Endothelial cell of umbilical vein (primary cell): Measurements from ENCODE around the gene SLC25A28.

Source experiments
- EZH2 ChIP-seq: IDR thresholded peaks from 2 replicates; pipeline ENCODE4 v1.6.1; 2012; ENCODE audit warnings: borderline replicate concordance, low read depth, mild to moderate bottlenecking, moderate library complexity, low read length, inconsistent platforms; ENCODE audit not compliant: severe bottlenecking
- FOS ChIP-seq: IDR thresholded peaks from 2 replicates; pipeline ENCODE4 v1.6.1; 2011; ENCODE audit warnings: mild to moderate bottlenecking, low read length, moderate library complexity, borderline replicate concordance; ENCODE audit not compliant: insufficient read depth
- MYC ChIP-seq: IDR thresholded peaks from one replicate; pipeline ENCODE4 v1.6.1; 2011; ENCODE audit warnings: mild to moderate bottlenecking, low read depth, low read length
- POLR2A ChIP-seq: IDR thresholded peaks from 2 replicates; pipeline ENCODE4 v1.6.1; 2012; ENCODE audit warnings: low read depth, mild to moderate bottlenecking, control low read depth, low read length
- POLR2AphosphoS5 ChIP-seq: IDR thresholded peaks from 2 replicates; pipeline ENCODE4 v1.6.1; 2012; ENCODE audit warnings: low read depth, mild to moderate bottlenecking, control low read depth, low read length, moderate library complexity; ENCODE audit not compliant: insufficient read depth
- TF ChIP-seq, protein P1 (sequence below), 2 donors: IDR thresholded peaks; 1 replicate in 1 of 2; 2 replicates in 1 of 2; pipeline ENCODE4 v1.5.1; 2011; ENCODE audit warnings: low read length in 2 of 2, mild to moderate bottlenecking in 2 of 2, moderate library complexity in 2 of 2, control low read depth in 1 of 2, inconsistent platforms in 1 of 2, low read depth in 1 of 2; ENCODE audit not compliant: insufficient read depth in 1 of 2; ENCODE audit errors: extremely low read depth in 1 of 2

DNA sequence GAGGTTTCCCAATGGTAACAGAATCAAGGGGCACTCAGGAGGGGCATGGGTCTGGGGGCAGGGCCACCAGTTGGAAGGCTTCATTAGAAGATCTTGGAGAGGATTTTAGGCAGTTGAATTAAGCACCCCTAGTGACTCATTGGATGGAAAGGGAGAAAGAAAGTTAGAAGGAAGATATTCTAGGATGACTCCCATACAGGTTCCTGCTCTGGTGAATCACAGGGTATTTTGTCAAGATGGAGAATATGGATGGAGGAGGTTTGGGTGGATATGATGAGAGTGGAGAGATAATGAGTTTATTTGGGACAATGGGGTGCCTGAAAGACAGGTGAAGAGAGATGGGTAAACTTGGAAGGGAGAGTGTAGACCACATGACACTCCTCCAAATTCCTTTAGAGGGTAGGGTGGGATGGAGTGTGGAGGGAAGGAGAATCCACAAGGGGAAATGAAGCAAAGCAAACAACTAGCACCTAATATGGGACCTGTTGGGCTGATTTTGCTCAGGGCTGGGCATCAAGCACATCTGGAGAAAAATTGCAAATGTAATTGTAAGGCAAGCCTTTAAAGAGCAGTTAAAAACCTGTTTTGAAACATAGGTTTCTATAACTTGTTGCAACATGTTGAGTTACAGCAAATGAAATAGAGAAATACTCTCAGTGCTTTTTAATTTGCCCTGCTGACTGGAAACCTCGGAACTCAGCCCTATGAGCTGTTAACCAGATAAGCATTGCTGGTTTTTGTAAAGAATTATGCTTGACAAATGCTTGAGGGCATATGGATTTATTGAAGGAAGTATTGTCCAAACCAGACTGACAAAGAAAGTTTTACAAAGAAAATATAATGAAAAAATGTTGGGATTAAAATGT lies 36.2 kb upstream of the SLC25A28 start:
- TF ChIP-seq MYC (no peak), FOS (no peak), POLR2A (no peak), EZH2 (no peak), POLR2AphosphoS5 (no peak)
- TF ChIP-seq, protein P1, sequence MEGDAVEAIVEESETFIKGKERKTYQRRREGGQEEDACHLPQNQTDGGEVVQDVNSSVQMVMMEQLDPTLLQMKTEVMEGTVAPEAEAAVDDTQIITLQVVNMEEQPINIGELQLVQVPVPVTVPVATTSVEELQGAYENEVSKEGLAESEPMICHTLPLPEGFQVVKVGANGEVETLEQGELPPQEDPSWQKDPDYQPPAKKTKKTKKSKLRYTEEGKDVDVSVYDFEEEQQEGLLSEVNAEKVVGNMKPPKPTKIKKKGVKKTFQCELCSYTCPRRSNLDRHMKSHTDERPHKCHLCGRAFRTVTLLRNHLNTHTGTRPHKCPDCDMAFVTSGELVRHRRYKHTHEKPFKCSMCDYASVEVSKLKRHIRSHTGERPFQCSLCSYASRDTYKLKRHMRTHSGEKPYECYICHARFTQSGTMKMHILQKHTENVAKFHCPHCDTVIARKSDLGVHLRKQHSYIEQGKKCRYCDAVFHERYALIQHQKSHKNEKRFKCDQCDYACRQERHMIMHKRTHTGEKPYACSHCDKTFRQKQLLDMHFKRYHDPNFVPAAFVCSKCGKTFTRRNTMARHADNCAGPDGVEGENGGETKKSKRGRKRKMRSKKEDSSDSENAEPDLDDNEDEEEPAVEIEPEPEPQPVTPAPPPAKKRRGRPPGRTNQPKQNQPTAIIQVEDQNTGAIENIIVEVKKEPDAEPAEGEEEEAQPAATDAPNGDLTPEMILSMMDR (IDR thresholded peaks at IDR 0.05; ENCODE audit: extremely low read depth in 1 of 2, insufficient read depth in 1 of 2, low read depth in 1 of 2, low read length in 2 of 2) = no peak
